Activated naive CD8-positive, alpha-beta T cell treated with anti-CD3 and anti-CD28 coated beads for 36 hours (primary cell): ENCODE results near the gene FAM221B. TPM values are rescaled to one million over a fixed set of nuclear protein-coding genes. Genes with fewer than 3 reads are reported as not detected.

Experiments used
- DNase-seq: peaks from one replicate; pipeline ENCODE4 v3.0.0; 2021
- H3K27ac Mint-ChIP-seq: one replicate; pipeline ENCODE4 v1.8.0; 2022; ENCODE audit warnings: mild to moderate bottlenecking, moderate library complexity, mixed read lengths
- H3K27me3 Mint-ChIP-seq: one replicate; pipeline ENCODE4 v1.8.0; 2022; ENCODE audit warnings: mild to moderate bottlenecking, mixed read lengths
- H3K36me3 Mint-ChIP-seq: one replicate; pipeline ENCODE4 v1.8.0; 2021; ENCODE audit warnings: mild to moderate bottlenecking, mixed read lengths
- H3K4me1 Mint-ChIP-seq: one replicate; pipeline ENCODE4 v1.8.0; 2021; ENCODE audit warnings: mixed read lengths
- H3K4me3 Mint-ChIP-seq: one replicate; pipeline ENCODE4 v1.8.0; 2022; ENCODE audit warnings: mild to moderate bottlenecking, moderate library complexity, mixed read lengths
- H3K9me3 Mint-ChIP-seq: one replicate; pipeline ENCODE4 v1.8.0; 2022; ENCODE audit warnings: mixed read lengths
- total RNA-seq, 2 experiments: library from RNA; stranded (reverse); gene quantifications; one replicate each; pipeline ENCODE4 v1.2.3, GENCODE V29; 2021

FAM221B gene
- total RNA-seq, 2 experiments from 2014 or later = not detected

GRCh38 chr9:35793461-35793860, 35.1 kb downstream of the FAM221B start:
- Mint-ChIP-seq H3K27me3 (no peaks in the 10 kb centered on the region), H3K4me3 (no peak overlapping the region), H3K9me3 (no peaks in the 10 kb centered on the region), H3K36me3 (peaks cover 2% of the 10 kb centered on the region), H3K27ac (peak overlapping the region; percentile 3), H3K4me1 (peaks cover 7% of the 10 kb centered on the region)
- DNase-seq = no peak

DNA sequence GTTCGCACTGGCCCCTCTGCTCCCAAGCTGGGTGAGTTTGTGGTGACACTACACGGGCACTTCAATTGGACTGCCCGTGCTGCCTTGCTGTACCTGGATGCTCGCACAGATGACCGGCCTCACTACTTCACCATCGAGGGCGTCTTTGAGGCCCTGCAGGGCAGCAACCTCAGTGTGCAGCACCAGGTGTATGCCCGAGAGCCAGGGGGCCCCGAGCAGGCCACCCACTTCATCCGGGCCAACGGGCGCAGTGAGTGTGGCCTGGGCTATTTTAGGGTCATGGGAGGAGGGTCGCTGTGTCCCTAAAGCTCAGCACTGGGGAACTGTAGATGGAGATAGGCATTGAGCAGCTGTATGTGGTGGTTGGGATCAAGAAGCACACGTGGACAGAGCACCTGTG, 35.7 kb downstream of the FAM221B start:
- peaks cover 5% of the 10 kb centered on the region for H3K4me1 Mint-ChIP-seq
- peaks cover 2% of the 10 kb centered on the region for H3K36me3 Mint-ChIP-seq
- no peak for DNase-seq
- H3K27me3 Mint-ChIP-seq = no peaks in the 10 kb centered on the region
- peak overlapping the region; percentile 3 for H3K27ac Mint-ChIP-seq
- H3K9me3 Mint-ChIP-seq = no peaks in the 10 kb centered on the region
- no peak overlapping the region for H3K4me3 Mint-ChIP-seq

DNA sequence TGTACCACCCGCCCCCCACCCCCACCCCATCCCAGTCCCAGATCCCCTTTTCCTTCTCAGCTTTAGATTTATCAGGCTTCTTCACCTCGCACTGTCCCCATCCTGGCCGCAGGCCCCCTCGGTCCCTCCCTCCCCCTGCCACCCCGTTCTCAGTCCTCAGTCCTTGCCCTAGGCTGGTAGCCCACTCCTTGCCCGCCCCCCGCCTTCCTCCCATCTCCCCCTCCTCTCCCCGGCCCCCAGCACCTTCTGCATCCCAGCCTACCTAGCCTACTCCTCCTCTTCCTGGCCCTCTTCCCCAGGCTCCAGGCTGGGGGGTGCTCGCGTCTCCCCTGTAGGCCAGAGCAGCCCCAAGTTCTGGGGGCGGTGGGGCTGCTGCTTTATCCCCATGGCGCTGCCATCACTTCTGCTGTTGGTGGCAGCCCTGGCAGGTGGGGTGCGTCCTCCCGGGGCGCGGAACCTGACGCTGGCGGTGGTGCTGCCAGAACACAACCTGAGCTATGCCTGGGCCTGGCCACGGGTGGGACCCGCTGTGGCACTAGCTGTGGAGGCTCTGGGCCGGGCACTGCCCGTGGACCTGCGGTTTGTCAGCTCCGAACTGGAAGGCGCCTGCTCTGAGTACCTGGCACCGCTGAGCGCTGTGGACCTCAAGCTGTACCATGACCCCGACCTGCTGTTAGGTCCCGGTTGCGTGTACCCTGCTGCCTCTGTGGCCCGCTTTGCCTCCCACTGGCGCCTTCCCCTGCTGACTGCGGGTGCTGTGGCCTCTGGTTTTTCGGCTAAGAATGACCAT, 36.3 kb downstream of the FAM221B start:
- H3K36me3 Mint-ChIP-seq = peaks cover 2% of the 10 kb centered on the region
- H3K27me3 Mint-ChIP-seq = no peaks in the 10 kb centered on the region
- H3K4me3 Mint-ChIP-seq = no peak overlapping the region
- no peaks in the 10 kb centered on the region for H3K9me3 Mint-ChIP-seq
- DNase-seq = no peak
- H3K27ac Mint-ChIP-seq = no peak overlapping the region
- H3K4me1 Mint-ChIP-seq = peaks cover 4% of the 10 kb centered on the region

- DNase-seq = no peak
- H3K4me1 Mint-ChIP-seq = peaks cover 4% of the 10 kb centered on the region
- H3K9me3 Mint-ChIP-seq = no peaks in the 10 kb centered on the region
- H3K36me3 Mint-ChIP-seq = peaks cover 4% of the 10 kb centered on the region
- H3K4me3 Mint-ChIP-seq = no peak within 1 kb of the TSS
- no peak within 1 kb of the TSS for H3K27ac Mint-ChIP-seq
- H3K27me3 Mint-ChIP-seq = no peaks in the 10 kb centered on the region
Observed at GRCh38 chr9:35791297-35791921, 37.1 kb downstream of the FAM221B start, which contains the start of gene NPR2. NPR2 (plus strand) TSS chr9:35791591; CDS start chr9:35792409, 818 bp downstream.

DNA sequence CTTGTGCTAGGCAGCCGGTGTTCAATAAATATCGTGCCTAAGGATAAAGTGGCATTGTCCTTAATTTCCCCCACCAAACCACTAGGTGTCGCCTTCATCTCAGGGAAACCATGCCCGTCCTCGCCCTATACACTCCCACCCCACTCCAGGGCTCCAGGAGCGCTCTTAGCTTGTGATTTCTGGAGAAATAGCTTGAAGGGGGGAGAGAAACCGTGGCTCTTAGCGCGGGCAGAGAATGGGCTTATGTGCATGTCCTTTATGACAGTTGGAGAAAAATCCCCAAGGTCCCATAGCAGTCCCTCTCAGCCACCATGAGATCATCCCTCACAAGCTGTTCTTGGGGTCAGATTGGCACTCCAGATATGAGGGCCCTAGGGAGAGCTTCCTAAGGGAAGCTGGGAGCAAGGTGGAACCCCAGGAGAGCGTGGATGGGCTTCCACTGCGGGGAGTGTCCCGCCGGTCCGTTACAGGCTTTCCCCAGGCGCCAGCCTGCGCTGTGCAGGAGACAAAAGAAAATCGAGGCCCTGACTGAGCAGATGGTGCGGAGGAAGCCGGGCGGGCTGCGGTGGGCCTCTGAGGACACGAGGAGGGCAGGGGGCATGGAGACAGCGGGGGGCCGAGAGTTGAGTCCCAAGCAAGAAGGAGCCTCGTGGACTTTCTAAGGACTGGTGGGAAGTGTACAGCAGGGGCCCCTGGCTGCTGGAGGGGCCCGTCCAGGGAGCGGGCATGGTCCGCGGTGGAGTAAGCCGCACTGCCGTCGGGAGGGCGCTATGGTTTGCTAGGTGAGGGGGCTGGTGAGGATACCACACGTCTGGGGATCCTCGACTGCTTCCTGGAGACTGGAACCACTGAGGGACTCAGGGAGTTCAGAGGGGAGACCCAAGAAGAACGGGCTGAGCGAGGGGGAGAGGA, 37.9 kb downstream of the FAM221B start:
- Mint-ChIP-seq H3K27ac (no peak overlapping the region), H3K4me3 (no peak overlapping the region), H3K36me3 (peaks cover 4% of the 10 kb centered on the region), H3K9me3 (no peaks in the 10 kb centered on the region), H3K27me3 (no peaks in the 10 kb centered on the region), H3K4me1 (peaks cover 4% of the 10 kb centered on the region)
- DNase-seq = peak; percentile 42

GRCh38 chr9:35790025-35790384, 38.5 kb downstream of the FAM221B start:
- Mint-ChIP-seq H3K36me3 (peaks cover 2% of the 10 kb centered on the region), H3K4me3 (no peak overlapping the region), H3K27ac (no peak overlapping the region), H3K27me3 (no peaks in the 10 kb centered on the region), H3K9me3 (no peaks in the 10 kb centered on the region), H3K4me1 (peaks cover 4% of the 10 kb centered on the region)
- DNase-seq = no peak

- no peak overlapping the region for H3K4me3 Mint-ChIP-seq
- no peak overlapping the region for H3K27ac Mint-ChIP-seq
- no peak for DNase-seq
- H3K27me3 Mint-ChIP-seq = no peaks in the 10 kb centered on the region
- no peaks in the 10 kb centered on the region for H3K9me3 Mint-ChIP-seq
- peaks cover 4% of the 10 kb centered on the region for H3K4me1 Mint-ChIP-seq
- H3K36me3 Mint-ChIP-seq = peaks cover 2% of the 10 kb centered on the region
Observed at GRCh38 chr9:35789541-35789940, 39.0 kb downstream of the FAM221B start.

- peaks cover 22% of the 10 kb centered on the region for H3K36me3 Mint-ChIP-seq
- peak overlapping the region; percentile 34 for H3K27ac Mint-ChIP-seq
- no peaks in the 10 kb centered on the region for H3K4me1 Mint-ChIP-seq
- peaks cover 3% of the 10 kb centered on the region for H3K9me3 Mint-ChIP-seq
- no peak overlapping the region for H3K4me3 Mint-ChIP-seq
- no peak for DNase-seq
- H3K27me3 Mint-ChIP-seq = no peaks in the 10 kb centered on the region
Observed at GRCh38 chr9:35783418-35783817, 45.1 kb downstream of the FAM221B start.

DNA sequence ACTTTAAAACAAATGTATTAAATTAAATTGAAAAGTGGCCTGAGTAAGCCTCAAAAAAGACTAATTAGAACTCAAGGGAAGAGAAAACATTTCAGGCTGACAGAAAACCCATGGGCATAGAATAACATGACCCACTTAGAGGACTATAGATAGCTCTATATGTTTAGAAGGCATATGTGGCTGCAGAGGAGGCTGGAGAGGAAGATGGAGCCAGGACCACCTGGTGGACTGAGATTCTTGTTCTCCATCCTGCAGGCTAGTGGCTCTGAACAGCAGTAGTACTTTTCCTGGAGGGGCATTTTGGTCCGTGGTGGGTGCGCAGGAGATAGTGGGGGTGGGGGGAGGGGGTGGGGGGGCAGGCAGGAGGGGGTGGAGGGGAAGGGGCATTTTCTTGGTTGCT, 47.5 kb downstream of the FAM221B start:
- Mint-ChIP-seq H3K4me3 (no peak overlapping the region), H3K27ac (no peak overlapping the region), H3K36me3 (peaks cover 20% of the 10 kb centered on the region), H3K27me3 (no peaks in the 10 kb centered on the region), H3K4me1 (no peaks in the 10 kb centered on the region), H3K9me3 (peaks cover 3% of the 10 kb centered on the region)
- no peak for DNase-seq

DNA sequence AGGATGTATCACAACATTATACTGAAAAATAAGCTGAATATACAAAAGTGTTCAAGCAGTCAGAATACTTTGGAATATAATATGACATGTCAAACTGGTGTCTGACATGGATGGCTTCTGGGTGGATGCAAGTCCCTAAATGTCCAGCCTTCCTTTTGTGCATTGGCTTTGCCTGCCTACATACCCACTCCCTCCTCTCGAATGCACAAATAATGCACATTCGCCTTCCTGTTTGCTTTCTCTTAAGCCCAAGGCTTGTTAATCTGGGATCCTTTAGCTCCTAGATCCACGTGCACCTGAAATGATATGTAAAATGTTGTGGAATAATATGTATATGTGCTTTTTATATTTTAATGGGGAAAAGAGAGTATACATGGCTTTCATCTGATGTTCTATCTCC, 50.0 kb downstream of the FAM221B start:
- H3K27me3 Mint-ChIP-seq = no peaks in the 10 kb centered on the region
- no peak overlapping the region for H3K27ac Mint-ChIP-seq
- H3K4me3 Mint-ChIP-seq = no peak overlapping the region
- DNase-seq = no peak
- peaks cover 3% of the 10 kb centered on the region for H3K9me3 Mint-ChIP-seq
- no peaks in the 10 kb centered on the region for H3K4me1 Mint-ChIP-seq
- H3K36me3 Mint-ChIP-seq = peaks cover 13% of the 10 kb centered on the region

DNA sequence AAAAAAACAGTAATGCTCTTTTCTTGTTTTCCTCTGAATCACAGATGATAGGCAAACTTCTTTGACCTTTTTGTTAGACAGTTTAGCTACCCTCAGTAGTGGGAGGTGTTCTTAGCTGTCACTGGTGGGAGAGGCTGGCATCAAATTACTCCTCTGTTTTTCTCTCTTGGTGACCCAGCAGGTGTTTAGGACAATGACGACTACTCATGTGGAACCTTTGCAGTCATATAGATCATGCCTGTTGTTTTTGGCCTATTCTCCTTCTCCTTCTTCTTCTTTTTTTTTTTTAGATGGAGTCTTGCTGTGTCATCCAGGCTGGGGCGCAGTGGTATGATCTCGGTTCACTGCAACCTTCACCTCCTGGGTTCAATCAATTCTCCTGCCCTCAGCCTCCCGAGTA, 52.5 kb downstream of the FAM221B start:
- peaks cover 8% of the 10 kb centered on the region for H3K36me3 Mint-ChIP-seq
- no peaks in the 10 kb centered on the region for H3K27me3 Mint-ChIP-seq

DNA sequence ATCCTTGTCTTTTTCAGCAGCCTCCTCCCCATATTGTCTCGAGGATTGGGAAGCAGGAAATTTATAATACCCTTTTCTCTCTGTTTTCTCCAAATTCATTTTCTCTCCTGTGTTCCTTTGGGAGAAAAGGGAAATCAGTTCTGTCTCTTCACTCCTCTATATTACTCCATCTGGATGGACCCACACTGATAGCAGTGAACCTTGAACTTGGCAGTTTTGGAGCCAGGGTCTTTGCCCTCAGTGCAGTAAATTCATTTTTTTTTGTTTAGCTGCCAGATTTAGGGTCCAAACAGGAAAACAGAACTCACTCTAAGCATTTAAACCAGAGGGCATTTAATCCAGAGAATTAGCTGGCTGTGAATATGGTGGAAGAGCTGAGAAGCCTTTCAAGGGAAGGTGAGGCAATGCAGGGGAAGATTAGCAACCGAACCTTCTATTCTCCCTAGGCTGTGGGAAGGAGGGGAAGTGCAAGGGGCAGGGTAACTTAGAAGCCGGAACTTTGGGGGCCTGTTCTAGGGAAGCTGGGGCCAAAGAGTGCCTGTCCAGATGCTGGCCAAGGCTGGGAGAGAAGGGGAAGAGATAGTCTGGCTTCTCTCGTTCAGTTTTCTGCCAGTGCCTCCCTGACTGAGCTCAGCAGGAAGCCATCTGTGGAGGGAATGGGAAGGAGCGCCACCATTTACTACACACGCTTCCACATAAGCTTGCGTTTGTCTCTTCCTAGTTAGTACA, 53.5 kb downstream of the FAM221B start:
- H3K36me3 Mint-ChIP-seq = peaks cover 3% of the 10 kb centered on the region
- no peak overlapping the region for H3K4me3 Mint-ChIP-seq
- no peaks in the 10 kb centered on the region for H3K27me3 Mint-ChIP-seq
- no peak for DNase-seq
- no peak overlapping the region for H3K27ac Mint-ChIP-seq
- H3K4me1 Mint-ChIP-seq = no peaks in the 10 kb centered on the region
- H3K9me3 Mint-ChIP-seq = no peaks in the 10 kb centered on the region

More for the DNA sequence above, 52.5 kb downstream of the FAM221B start:
- Mint-ChIP-seq H3K27ac (no peak overlapping the region), H3K9me3 (no peaks in the 10 kb centered on the region), H3K4me1 (no peaks in the 10 kb centered on the region), H3K4me3 (no peak overlapping the region)
- no peak for DNase-seq

- no peaks in the 10 kb centered on the region for H3K27me3 Mint-ChIP-seq
- no peak for DNase-seq
- peaks cover 2% of the 10 kb centered on the region for H3K4me1 Mint-ChIP-seq
- H3K36me3 Mint-ChIP-seq = no peaks in the 10 kb centered on the region
- no peak overlapping the region for H3K4me3 Mint-ChIP-seq
- H3K9me3 Mint-ChIP-seq = no peaks in the 10 kb centered on the region
- no peak overlapping the region for H3K27ac Mint-ChIP-seq
Observed at GRCh38 chr9:35771943-35772342, 56.6 kb downstream of the FAM221B start.

- Mint-ChIP-seq H3K9me3 (no peaks in the 10 kb centered on the region), H3K36me3 (no peaks in the 10 kb centered on the region), H3K27ac (no peak overlapping the region), H3K4me1 (peaks cover 4% of the 10 kb centered on the region), H3K4me3 (no peak overlapping the region), H3K27me3 (no peaks in the 10 kb centered on the region)
- DNase-seq = no peak
Observed at GRCh38 chr9:35771534-35771933, 57.0 kb downstream of the FAM221B start.

- H3K36me3 Mint-ChIP-seq = no peaks in the 10 kb centered on the region
- no peaks in the 10 kb centered on the region for H3K27me3 Mint-ChIP-seq
- peaks cover 9% of the 10 kb centered on the region for H3K4me1 Mint-ChIP-seq
- DNase-seq = no peak
- H3K9me3 Mint-ChIP-seq = no peaks in the 10 kb centered on the region
- no peak overlapping the region for H3K4me3 Mint-ChIP-seq
- no peak overlapping the region for H3K27ac Mint-ChIP-seq
Observed at GRCh38 chr9:35771075-35771433, 57.5 kb downstream of the FAM221B start.
